GM18508 (cell line): ENCODE results near the gene CLDN8.

Experiments used
- ATAC-seq: cut with Tn5 transposase; IDR thresholded peaks from one replicate; pipeline ENCODE4 v1.9.1; 2021; ENCODE audit warnings: moderate number of reproducible peaks; ENCODE audit not compliant: insufficient read depth, unreplicated experiment

Gene CLDN8

GRCh38 chr21:30216041-30216723, at the start of gene CLDN8:
TSS of gene CLDN8 (minus strand) at chr21:30216097. CDS start at chr21:30215925, 172 bp downstream.
- no peak for ATAC-seq

- no peak for ATAC-seq
Observed at GRCh38 chr21:30257773-30258172, 41.9 kb upstream of the CLDN8 start.

GRCh38 chr21:30256100-30256499, 40.2 kb upstream of the CLDN8 start:
- ATAC-seq: no peak

- no peak for ATAC-seq
Observed at GRCh38 chr21:30255679-30256078, 39.8 kb upstream of the CLDN8 start.

GRCh38 chr21:30251781-30252180, 35.9 kb upstream of the CLDN8 start:
- no peak for ATAC-seq

GRCh38 chr21:30249936-30250335, 34.0 kb upstream of the CLDN8 start:
- no peak for ATAC-seq

- ATAC-seq: no peak
Observed at GRCh38 chr21:30248844-30249243, 32.9 kb upstream of the CLDN8 start.

- no peak for ATAC-seq
Observed at GRCh38 chr21:30245061-30245460, 29.2 kb upstream of the CLDN8 start.

- no peak for ATAC-seq
Observed at GRCh38 chr21:30243691-30244090, 27.8 kb upstream of the CLDN8 start.

DNA sequence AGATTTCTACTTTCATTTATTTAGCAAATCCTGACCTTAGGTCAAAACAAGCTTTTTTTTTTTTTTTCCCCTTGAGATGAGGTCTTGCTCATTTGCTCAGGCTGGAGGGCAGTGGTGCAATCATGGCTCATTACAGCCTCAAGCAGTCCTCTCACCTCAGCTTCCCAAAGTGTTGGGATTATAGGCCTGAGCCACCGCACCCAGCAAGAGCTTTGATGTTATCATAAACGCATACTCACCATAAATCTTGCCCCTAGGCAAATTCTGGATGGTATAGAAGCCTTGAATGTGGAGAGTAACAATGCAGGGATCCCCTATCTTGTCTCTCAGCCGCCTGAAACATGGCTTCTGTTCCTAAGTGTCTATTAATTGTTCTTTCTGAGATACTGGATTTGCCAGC, 24.8 kb upstream of the CLDN8 start:
- ATAC-seq: no peak

- no peak for ATAC-seq
Observed at GRCh38 chr21:30238168-30238567, 22.3 kb upstream of the CLDN8 start.

DNA sequence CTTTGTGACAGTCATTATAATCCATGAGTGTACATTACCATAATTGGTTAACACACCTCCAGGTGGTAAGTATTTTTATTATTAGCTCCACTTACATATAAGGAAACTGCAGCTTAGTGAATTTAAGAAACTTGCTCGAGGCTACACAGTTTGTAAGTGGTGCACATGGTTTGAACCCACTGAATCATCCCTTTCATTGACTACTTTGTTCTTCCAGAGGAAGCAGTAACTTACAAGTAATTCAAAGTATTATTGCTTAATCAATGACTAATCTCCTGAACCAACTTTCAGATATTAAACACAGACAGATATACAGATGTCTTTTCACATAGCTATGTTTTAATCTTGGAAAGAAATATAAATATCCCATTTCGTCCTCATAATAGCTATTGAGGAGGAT, 18.7 kb upstream of the CLDN8 start:
- no peak for ATAC-seq

- no peak for ATAC-seq
Observed at GRCh38 chr21:30234050-30234449, 18.2 kb upstream of the CLDN8 start.

- no peak for ATAC-seq
Observed at GRCh38 chr21:30233228-30234020, 17.5 kb upstream of the CLDN8 start.

GRCh38 chr21:30232011-30232410, 16.1 kb upstream of the CLDN8 start:
- no peak for ATAC-seq

GRCh38 chr21:30227633-30228404, 11.9 kb upstream of the CLDN8 start:
- ATAC-seq: no peak

DNA sequence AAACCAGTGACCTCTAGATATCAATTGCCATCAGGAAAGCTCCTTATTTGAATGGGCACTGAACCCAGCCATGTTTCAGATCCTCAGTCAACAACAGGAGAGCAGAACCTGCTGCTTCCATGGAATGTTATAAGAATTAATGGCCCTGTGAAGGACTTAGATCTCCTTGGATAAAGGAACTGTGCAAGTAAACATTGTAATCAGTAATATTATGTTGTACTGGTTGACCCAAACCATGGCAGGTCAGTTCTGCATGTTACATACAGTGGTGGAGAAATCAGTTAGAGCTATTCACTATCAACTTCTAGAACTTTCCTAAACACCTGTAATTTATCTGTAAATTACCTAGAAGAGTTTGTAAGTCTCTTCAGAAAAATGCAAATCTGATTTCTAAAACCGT, 11.2 kb upstream of the CLDN8 start:
- no peak for ATAC-seq

- ATAC-seq: no peak
Observed at GRCh38 chr21:30223596-30223995, 7.7 kb upstream of the CLDN8 start.

GRCh38 chr21:30222724-30223123, 6.8 kb upstream of the CLDN8 start:
- no peak for ATAC-seq

DNA sequence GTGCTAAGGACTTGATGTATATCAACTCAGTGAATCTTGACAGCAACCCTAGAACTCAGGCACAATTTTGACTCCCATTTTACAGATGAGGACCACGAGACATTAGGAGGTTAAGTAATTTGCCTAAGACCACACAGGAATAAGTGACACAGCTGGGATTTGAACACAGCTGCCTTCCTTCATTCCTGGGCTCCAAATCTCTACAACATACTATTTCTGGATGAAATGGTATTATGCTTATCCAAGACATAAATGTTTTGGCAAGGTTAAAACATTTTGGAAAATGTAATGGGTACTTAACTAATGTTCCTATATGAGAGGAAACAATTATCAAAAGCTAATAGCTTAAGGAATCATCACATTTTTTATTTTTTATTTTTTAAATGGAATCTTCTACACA, 4.8 kb downstream of the CLDN8 start:
- ATAC-seq: no peak

- no peak for ATAC-seq
Observed at GRCh38 chr21:30209601-30210000, 6.3 kb downstream of the CLDN8 start.
